Heart left ventricle (tissue), 16 donors: ENCODE results near the gene RRP8. TPM values are rescaled to one million over a fixed set of nuclear protein-coding genes. Genes with fewer than 3 reads are reported as not detected.

Experiments used
- ATAC-seq, 4 donors: fragments of 200-7000 bp; cut with Tn5 transposase; one replicate each; pipeline ENCODE4 v1.9.1; 2020 to 2022; ENCODE audit warnings: moderate library complexity in 4 of 4, mild to moderate bottlenecking in 3 of 4, moderate number of reproducible peaks in 1 of 4
- DNase-seq, 5 donors: peaks; one replicate each; pipeline ENCODE4 v3.0.0-alpha.2; 2020
- H3K27ac ChIP-seq, 12 donors: fragments of 200-600 bp; sonication (generic) in 4 of 12; one replicate each; pipeline versions ENCODE4 v1.5.0 to v1.8.0; 2016 to 2022; ENCODE audit warnings: mild to moderate bottlenecking in 2 of 12
- H3K27me3 ChIP-seq, 9 donors: fragments of 200-600 bp; sonication (generic) in 2 of 9; one replicate each; pipeline versions ENCODE4 v1.5.1 to v1.8.0; 2016 to 2022; ENCODE audit warnings: mild to moderate bottlenecking in 3 of 9
- H3K36me3 ChIP-seq, 9 donors: fragments of 200-600 bp; sonication (generic) in 2 of 9; one replicate each; pipeline versions ENCODE4 v1.5.0 to v1.8.0; 2018 to 2022; ENCODE audit warnings: mild to moderate bottlenecking in 2 of 9
- H3K4me1 ChIP-seq, 12 donors: fragments of 200-600 bp; sonication (generic) in 4 of 12; one replicate each; pipeline versions ENCODE4 v1.5.0 to v1.8.0; 2016 to 2022; ENCODE audit warnings: mild to moderate bottlenecking in 3 of 12
- H3K4me3 ChIP-seq, 12 donors: fragments of 200-600 bp; sonication (generic) in 4 of 12; one replicate each; pipeline versions ENCODE4 v1.5.0 to v1.8.0; 2017 to 2022; ENCODE audit warnings: mild to moderate bottlenecking in 9 of 12, moderate library complexity in 4 of 12
- H3K9me3 ChIP-seq, 12 donors: fragments of 200-600 bp; sonication (generic) in 4 of 12; one replicate each; pipeline versions ENCODE4 v1.5.0 to v1.8.0; 2016 to 2022; ENCODE audit warnings: mild to moderate bottlenecking in 1 of 12
- POLR2A ChIP-seq, 2 donors: fragments of 450-650 bp; IDR thresholded peaks; one replicate each; pipeline ENCODE4 v1.6.1; 2017; ENCODE audit warnings: antibody characterized with exemption in 2 of 2, mild to moderate bottlenecking in 2 of 2, moderate library complexity in 2 of 2
- whole genome bisulfite sequencing, 4 donors: extraction: QIAGEN DNeasy Blood & Tissue Kit in 2 of 4; methylation state at CpG; one replicate each; pipeline versions ENCODE4 v1.1.5 to v1.1.7; 2013 to 2018; 5-methylcytosine and 5-hydroxymethylcytosine counted together
- intact Hi-C, 10 donors: fragments of 100-400 bp; cut with DNase I; formaldehyde crosslinking; loops; one replicate each; pipeline versions ENCODE4 v1.11.1 to v1.14.2; 2022
- polyA plus RNA-seq, 2 donors: library from polyadenylated mRNA; stranded (reverse); fragments of 200-250 nt; gene quantifications; one replicate each; pipeline ENCODE4 v1.2.3, GENCODE V29; 2013
- total RNA-seq, 9 donors: library from RNA; depleted of rRNA in 2 of 9; stranded (reverse); fragments of >200 nt in 2 of 9; fragmentation: NEBNext Ultra II Directional in 3 of 9; extraction: Animal tissue kit (Norgen Biotek cat#: 25700) in 3 of 9; gene quantifications; one replicate each; pipeline versions ENCODE4 v1.1.0 to v1.2.4, GENCODE V29; 2016 to 2023
- TF ChIP-seq, protein P1 (sequence below), 12 donors: fragments of 200-600 bp; sonication (generic) in 4 of 12; IDR thresholded peaks; one replicate each; pipeline versions ENCODE4 v1.5.0 to v1.8.0; 2018 to 2022; ENCODE audit warnings: antibody characterized with exemption in 12 of 12, mild to moderate bottlenecking in 5 of 12
- donor health status: ischemic (EF 13 %, LVEDD 7.1; RV severe dilation, severe dysfunction).
- donor health status: healthy with polysubstance abuse.
- donor health status: DM: no; HTN: yes; CAD: no.
- donor health status: DM: no; HTN: no; CAD: no.
- donor health status: ischemic (EF 25% LVEDD 6.9; RV normal size, moderate dysfunction).
- donor health status: ischemic (EF 25% LVEDD 5.7; RV mildly dilated, moderate dysfunction).
- donor health status: healthy.
- donor health status: DM: yes; HTN: yes; CAD: no.
- donor health status: ischemic (EF 35%, LVEDD 5.7; RV mildly dilated, moderate dysfunction).
- donor health status: nonischemic (EF 11% LVEDD 7.7; RV severe dilation, severe dysfunction).
- donor health status: DM: yes; HTN: yes; CAD: no.
- donor health status: PGD.
- donor health status: ischemic (EF 29% LVEDD 5.4; RV normal size, mild dysfunction).
- donor health status: nonischemic (EF 23%, LVEDD 6.1; RV moderate dilation, normal function).

RRP8 gene
- total and polyA plus RNA-seq, 11 donors = 11.2 to 23.5 (median 17.4) TPM

DNA sequence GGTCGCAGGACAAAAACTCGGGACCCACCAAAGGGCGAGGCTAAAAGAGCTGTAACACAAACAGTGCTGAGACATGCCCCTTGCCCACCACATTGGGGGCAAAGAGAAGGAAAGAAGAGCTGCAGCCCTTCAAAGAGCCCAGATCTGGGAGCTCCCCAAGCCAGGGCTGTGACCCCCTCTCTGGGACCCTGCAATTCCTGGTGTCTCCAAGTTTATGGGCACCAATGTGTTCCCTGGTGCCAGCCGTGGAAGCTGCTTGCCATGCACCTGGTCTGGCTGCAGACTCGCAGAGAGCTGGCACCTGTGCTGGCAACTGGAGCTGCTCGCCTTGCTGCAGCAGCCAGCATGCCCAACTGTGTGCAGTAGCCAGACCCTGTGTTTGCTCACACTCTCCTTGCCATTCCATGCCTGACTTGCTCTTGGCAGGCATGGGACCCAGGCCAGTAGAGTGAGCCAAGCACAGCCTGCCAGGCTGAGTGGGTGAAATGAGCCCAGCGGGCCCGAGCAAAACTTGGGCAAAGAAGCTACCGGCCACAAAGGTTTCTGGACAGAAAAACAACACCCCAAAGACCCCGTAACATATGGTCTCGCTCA lies 16.0 kb downstream of the RRP8 start:
- DNase-seq (peak in 3 of 5 donors; percentile 54 to 81 (median 73)), ATAC-seq (peak; percentile 91 to 94 (median 94))
- TF ChIP-seq POLR2A (IDR thresholded peaks at IDR 0.05) = no peak
- H3K4me1 ChIP-seq = peaks cover 0 to 17% (median 7%) of the 10 kb centered on the region in 12 donors
- H3K36me3 ChIP-seq = peaks cover 0 to 18% (median 8%) of the 10 kb centered on the region in 9 donors
- intact Hi-C loops = no loop called here
- WGBS, 4 donors = 73 to 85% (median 76%) methylated on average over 8 to 11 of the region's 11 CpGs
- no peak overlapping the region for H3K4me3 ChIP-seq
- H3K27me3 ChIP-seq = no peaks in the 10 kb centered on the region
- H3K27ac ChIP-seq = peak overlapping the region in 4 of 12 donors; percentile 24 to 64 (median 40)
- H3K9me3 ChIP-seq = peaks cover 0 to 25% (median 13%) of the 10 kb centered on the region in 12 donors

DNA sequence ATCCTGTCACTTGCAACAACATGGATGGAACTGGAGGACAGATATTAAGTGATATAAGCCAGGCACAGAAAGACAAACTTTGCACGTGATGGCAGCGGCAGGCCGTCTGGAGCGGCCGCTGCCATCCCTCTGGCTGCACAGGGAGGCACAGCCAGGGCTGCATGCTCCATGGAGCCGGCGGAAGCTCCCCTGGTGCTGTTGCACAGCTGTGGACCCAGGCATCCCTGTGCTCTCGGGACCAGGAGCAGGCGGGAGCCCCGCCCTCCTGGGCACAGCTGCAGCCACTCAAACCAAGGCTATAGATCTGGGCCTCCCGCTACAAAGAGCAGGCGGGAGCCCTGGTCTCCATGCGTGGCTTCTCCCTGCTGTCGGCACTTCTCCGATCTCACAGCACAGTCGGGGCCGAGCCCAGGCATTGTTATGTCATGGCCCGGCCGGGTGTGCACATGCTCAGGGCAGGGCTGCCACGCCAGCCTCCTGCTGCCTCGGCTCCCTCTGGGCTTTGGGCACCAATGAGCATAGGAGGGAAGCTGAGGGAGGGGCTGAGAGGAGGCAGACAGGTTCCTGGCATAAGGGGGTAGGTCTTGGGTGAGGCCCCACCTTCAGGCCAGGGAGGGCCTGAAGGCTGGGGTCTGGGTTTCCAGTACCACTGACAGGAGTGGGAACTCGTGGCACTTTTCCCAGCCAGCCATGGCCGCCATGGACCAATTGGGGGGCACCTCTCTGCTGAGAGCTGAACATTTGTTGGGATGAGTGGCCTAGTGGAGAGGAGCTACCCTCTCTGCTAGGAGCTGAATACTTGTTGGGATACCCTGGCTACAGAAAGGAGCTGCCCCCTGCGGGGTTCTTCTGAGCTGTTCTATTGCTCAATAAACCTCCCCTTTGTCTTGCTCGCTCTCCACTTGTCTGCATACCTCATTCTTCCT lies 16.7 kb downstream of the RRP8 start:
- peaks cover 0 to 17% (median 7%) of the 10 kb centered on the region in 12 donors for H3K4me1 ChIP-seq
- H3K27me3 ChIP-seq = no peaks in the 10 kb centered on the region
- peak overlapping the region in 8 of 12 donors; percentile 4 to 45 (median 26) for H3K4me3 ChIP-seq
- intact Hi-C loops = no loop called here
- 49 to 60% (median 53%) methylated on average over 11 to 25 of the region's 25 CpGs for WGBS, 4 donors
- ATAC-seq (peak; percentile 77 to 90 (median 81)), DNase-seq (peak in 2 of 5 donors; percentile 58 to 78)
- peak overlapping the region in 7 of 12 donors; percentile 16 to 64 (median 40) for H3K27ac ChIP-seq
- no peak for TF ChIP-seq POLR2A (IDR thresholded peaks at IDR 0.05)
- TF ChIP-seq, protein P1, sequence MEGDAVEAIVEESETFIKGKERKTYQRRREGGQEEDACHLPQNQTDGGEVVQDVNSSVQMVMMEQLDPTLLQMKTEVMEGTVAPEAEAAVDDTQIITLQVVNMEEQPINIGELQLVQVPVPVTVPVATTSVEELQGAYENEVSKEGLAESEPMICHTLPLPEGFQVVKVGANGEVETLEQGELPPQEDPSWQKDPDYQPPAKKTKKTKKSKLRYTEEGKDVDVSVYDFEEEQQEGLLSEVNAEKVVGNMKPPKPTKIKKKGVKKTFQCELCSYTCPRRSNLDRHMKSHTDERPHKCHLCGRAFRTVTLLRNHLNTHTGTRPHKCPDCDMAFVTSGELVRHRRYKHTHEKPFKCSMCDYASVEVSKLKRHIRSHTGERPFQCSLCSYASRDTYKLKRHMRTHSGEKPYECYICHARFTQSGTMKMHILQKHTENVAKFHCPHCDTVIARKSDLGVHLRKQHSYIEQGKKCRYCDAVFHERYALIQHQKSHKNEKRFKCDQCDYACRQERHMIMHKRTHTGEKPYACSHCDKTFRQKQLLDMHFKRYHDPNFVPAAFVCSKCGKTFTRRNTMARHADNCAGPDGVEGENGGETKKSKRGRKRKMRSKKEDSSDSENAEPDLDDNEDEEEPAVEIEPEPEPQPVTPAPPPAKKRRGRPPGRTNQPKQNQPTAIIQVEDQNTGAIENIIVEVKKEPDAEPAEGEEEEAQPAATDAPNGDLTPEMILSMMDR (IDR thresholded peaks at IDR 0.05) = no peak
- peaks cover 0 to 29% (median 16%) of the 10 kb centered on the region in 12 donors for H3K9me3 ChIP-seq
- peaks cover 0 to 10% (median under 1%) of the 10 kb centered on the region in 9 donors for H3K36me3 ChIP-seq

DNA sequence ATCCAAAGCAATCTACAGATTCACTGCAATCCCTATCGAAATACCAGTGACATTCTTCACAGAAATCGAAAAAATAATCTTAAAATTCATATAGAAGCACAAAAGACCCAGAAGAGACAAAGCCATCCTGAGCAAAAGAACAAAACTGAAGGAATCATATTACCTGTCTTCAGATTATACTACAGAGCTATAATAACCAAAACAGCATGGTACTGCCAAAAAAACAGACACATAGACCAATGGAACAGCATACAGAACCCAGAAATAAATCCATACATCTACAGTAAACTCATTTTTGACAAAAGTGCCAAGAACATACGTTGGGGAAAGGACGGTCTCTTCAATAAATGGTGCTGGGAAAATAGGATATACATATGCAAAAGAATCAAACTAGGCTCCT lies 18.9 kb downstream of the RRP8 start:
- Histone ChIP-seq H3K4me1 (peaks cover 0 to 20% (median 7%) of the 10 kb centered on the region in 12 donors), H3K27me3 (no peaks in the 10 kb centered on the region), H3K36me3 (no peaks in the 10 kb centered on the region), H3K9me3 (peaks cover 0 to 29% (median 16%) of the 10 kb centered on the region in 12 donors), H3K4me3 (no peak overlapping the region), H3K27ac (no peak overlapping the region)
- TF ChIP-seq POLR2A (IDR thresholded peaks at IDR 0.05) = no peak
- TF ChIP-seq, protein P1 (IDR thresholded peaks at IDR 0.05) = no peak
- intact Hi-C loops = no loop called here
- ATAC-seq (no peak), DNase-seq (no peak)
- WGBS, 4 donors = 91 to 96% (median 95%) methylated on average over 4 of the region's 4 CpGs

DNA sequence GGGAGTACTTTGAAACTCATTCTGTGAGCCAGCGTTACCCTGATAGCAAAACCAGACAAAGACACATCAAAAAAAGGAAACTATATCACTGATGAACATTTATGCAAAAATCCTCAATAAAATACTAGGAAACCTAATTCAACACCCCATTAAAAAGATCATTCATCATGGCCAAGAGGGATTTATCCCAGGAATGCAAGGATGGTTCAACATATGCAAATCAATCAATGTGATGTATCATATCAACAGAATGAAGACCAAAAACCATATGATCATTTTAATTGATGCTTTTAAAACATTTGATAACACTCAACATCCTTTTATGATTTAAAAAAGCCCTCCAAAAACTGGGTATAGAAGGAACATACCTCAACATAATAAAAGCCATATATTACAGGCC lies 19.8 kb downstream of the RRP8 start:
- peaks cover 0 to 22% (median 7%) of the 10 kb centered on the region in 12 donors for H3K4me1 ChIP-seq
- TF ChIP-seq, protein P1 (IDR thresholded peaks at IDR 0.05) = no peak
- intact Hi-C loops = no loop called here
- 82 to 89% (median 86%) methylated on average over 1 of the region's 1 CpG for WGBS, 4 donors
- ATAC-seq = no peak
- no peaks in the 10 kb centered on the region for H3K27me3 ChIP-seq
- no peak overlapping the region for H3K4me3 ChIP-seq
- H3K36me3 ChIP-seq = no peaks in the 10 kb centered on the region
- no peak overlapping the region for H3K27ac ChIP-seq
- DNase-seq = no peak
- peaks cover 0 to 29% (median 16%) of the 10 kb centered on the region in 12 donors for H3K9me3 ChIP-seq
